Measurements from ENCODE around the gene APBB2. TPM values are rescaled to one million over a fixed set of nuclear protein-coding genes. Genes with fewer than 3 reads are reported as not detected.

The APBB2 gene
- total RNA-seq, 4 donors from 2014 or later: 12.2 to 29.2 (median 20.1) TPM

GRCh38 chr4:41145571-41146078 lies 68.7 kb downstream of the APBB2 start:
- 28 to 85% methylated on average over 3 of the region's 3 CpGs for WGBS, 2 donors
- H3K36me3 ChIP-seq: no peaks in the 10 kb centered on the region
- H3K27ac ChIP-seq: peak overlapping the region in 2 of 4 donors; percentile 74 to 82
- H3K4me1 ChIP-seq: peaks cover 0 to 73% (median 45%) of the 10 kb centered on the region in 3 donors
- intact Hi-C loops (cut with DNase I): no loop called here
- no peaks in the 10 kb centered on the region for H3K27me3 ChIP-seq
- TF ChIP-seq POLR2A (IDR thresholded peaks at IDR 0.05) (no peak), CTCF (IDR thresholded peaks at IDR 0.05) (no peak)
- no peaks in the 10 kb centered on the region for H3K9me3 ChIP-seq
- DNase-seq: no peak
- no peak overlapping the region for H3K4me3 ChIP-seq

GRCh38 chr4:41144812-41145211 lies 69.5 kb downstream of the APBB2 start:
- Histone ChIP-seq H3K4me1 (peaks cover 0 to 73% (median 45%) of the 10 kb centered on the region in 3 donors), H3K27me3 (no peaks in the 10 kb centered on the region), H3K9me3 (no peaks in the 10 kb centered on the region), H3K36me3 (no peaks in the 10 kb centered on the region), H3K27ac (peak overlapping the region in 3 of 4 donors; percentile 45 to 82 (median 74)), H3K4me3 (no peak overlapping the region)
- TF ChIP-seq POLR2A (IDR thresholded peaks at IDR 0.05) (no peak), CTCF (IDR thresholded peaks at IDR 0.05) (no peak)
- intact Hi-C loops (cut with DNase I): no loop called here
- no peak for DNase-seq
- WGBS, 2 donors: 61 to 71% methylated on average over 5 of the region's 5 CpGs

- peak overlapping the region; percentile 68 to 88 (median 78) for H3K27ac ChIP-seq
- intact Hi-C loops (cut with DNase I): no loop called here
- WGBS, 2 donors: 51 to 65% methylated on average over 3 of the region's 3 CpGs
- peaks cover 0 to 73% (median 45%) of the 10 kb centered on the region in 3 donors for H3K4me1 ChIP-seq
- no peaks in the 10 kb centered on the region for H3K9me3 ChIP-seq
- TF ChIP-seq POLR2A (IDR thresholded peaks at IDR 0.05) (no peak), CTCF (IDR thresholded peaks at IDR 0.05) (no peak)
- DNase-seq: no peak
- no peaks in the 10 kb centered on the region for H3K36me3 ChIP-seq
- H3K27me3 ChIP-seq: no peaks in the 10 kb centered on the region
- no peak overlapping the region for H3K4me3 ChIP-seq
These were observed 70.3 kb downstream of the APBB2 start for GRCh38 chr4:41144040-41144379.

GRCh38 chr4:41143311-41144039 lies 70.9 kb downstream of the APBB2 start:
- 28% methylated on average over 6 of the region's 6 CpGs for WGBS, 2 donors
- intact Hi-C loops (cut with DNase I): no loop called here

More at GRCh38 chr4:41143311-41144039, 70.9 kb downstream of the APBB2 start:
- no peaks in the 10 kb centered on the region for H3K27me3 ChIP-seq
- DNase-seq: no peak
- H3K27ac ChIP-seq: peak overlapping the region; percentile 68 to 88 (median 78)
- TF ChIP-seq POLR2A (IDR thresholded peaks at IDR 0.05) (no peak), CTCF (IDR thresholded peaks at IDR 0.05) (no peak)
- H3K36me3 ChIP-seq: no peaks in the 10 kb centered on the region
- no peaks in the 10 kb centered on the region for H3K9me3 ChIP-seq
- H3K4me1 ChIP-seq: peaks cover 0 to 73% (median 45%) of the 10 kb centered on the region in 3 donors
- H3K4me3 ChIP-seq: no peak overlapping the region
